Ovary (tissue), 9 donors: Measurements from ENCODE around the gene SERP2. TPM values are rescaled to one million over a fixed set of nuclear protein-coding genes. Genes with fewer than 3 reads are reported as not detected.

ENCODE experiments used
- DNase-seq, 5 donors: peaks; one replicate each; pipeline ENCODE4 v3.0.0-alpha.2; 2019 to 2020
- H3K27ac ChIP-seq, 2 donors: fragments of 200-600 bp; one replicate each; pipeline versions ENCODE4 v1.5.1 to v1.8.0; 2019 to 2022
- H3K27me3 ChIP-seq: fragments of 200-600 bp; one replicate; pipeline ENCODE4 v1.8.0; 2022
- H3K36me3 ChIP-seq: fragments of 200-600 bp; sonication (generic); one replicate; pipeline ENCODE4 v1.5.1; 2019
- H3K4me1 ChIP-seq: one replicate; pipeline ENCODE4 v1.8.1; 2013; ENCODE audit warnings: mild to moderate bottlenecking, moderate library complexity; ENCODE audit not compliant: insufficient read depth
- H3K4me3 ChIP-seq: fragments of 200-600 bp; sonication (generic); one replicate; pipeline ENCODE4 v1.5.1; 2017
- H3K9me3 ChIP-seq, 2 donors: fragments of 200-600 bp in 1 of 2; sonication (generic) in 1 of 2; one replicate each; pipeline versions ENCODE4 v1.5.1 to v1.8.1; 2013 to 2019; ENCODE audit warnings: mild to moderate bottlenecking in 1 of 2, moderate library complexity in 1 of 2
- CTCF ChIP-seq, 3 donors: fragments of 450-650 bp in 2 of 3; fragments of 200-600 bp in 1 of 3; IDR thresholded peaks; one replicate each; pipeline versions ENCODE4 v1.5.1 to v1.8.0; 2016 to 2022; ENCODE audit warnings: antibody characterized with exemption in 3 of 3, mild to moderate bottlenecking in 1 of 3
- EP300 ChIP-seq: sonication (generic); formaldehyde crosslinking; IDR thresholded peaks from one replicate; pipeline ENCODE4 v1.6.1; 2017; ENCODE audit warnings: antibody characterized with exemption
- POLR2A ChIP-seq: fragments of 450-650 bp; IDR thresholded peaks from one replicate; pipeline ENCODE4 v1.6.1; 2017; ENCODE audit warnings: antibody characterized with exemption, mild to moderate bottlenecking, moderate library complexity
- WGBS, 3 donors: extraction: QIAGEN DNeasy Blood & Tissue Kit in 1 of 3; methylation state at CpG; one replicate each; pipeline versions ENCODE4 v1.1.5 to v1.1.7; 2013 to 2017; 5-methylcytosine and 5-hydroxymethylcytosine counted together
- intact Hi-C, 4 donors: fragments of 100-400 bp; cut with DNase I; formaldehyde crosslinking; loops; one replicate each; pipeline versions ENCODE4 v1.11.0 to v1.15.1; 2022 to 2023
- polyA plus RNA-seq, 2 donors: library from polyadenylated mRNA; stranded (reverse); fragments of 200-250 nt in 1 of 2; fragments of 350-450 nt in 1 of 2; fragmentation: Illumina TruSeq in 1 of 2; extraction: RNeasy Lipid Tissue Mini Kit (QIAGEN cat#74804) in 1 of 2; gene quantifications; one replicate each; pipeline ENCODE4 v1.2.3, GENCODE V29; 2013 to 2014
- total RNA-seq, 7 donors: library from RNA; depleted of rRNA in 2 of 7; stranded (reverse); fragments of >200 nt in 2 of 7; fragmentation: NEBNext Ultra II Directional in 3 of 7; extraction: Animal tissue kit (Norgen Biotek cat#: 25700) in 3 of 7; gene quantifications; one replicate each; pipeline versions ENCODE4 v1.1.0 to v1.2.4, GENCODE V29; 2016 to 2023
- donor health status: DM: no; HTN: no; CAD: no; lungs with moderate emphysema.
- donor health status: DM: no; HTN: no; CAD: no.
- donor health status: Bipolar disorder and iron deficiency.
- donor health status: DM: yes; HTN: yes; CAD: no.
- donor health status: DM: no; HTN: no; CAD: no.
- donor health status: DM: yes; HTN: yes; CAD: no.

The SERP2 gene
- total and polyA plus RNA-seq, 9 donors = 8.3 to 14.9 (median 10.8) TPM

- H3K9me3 ChIP-seq = no peaks in the 10 kb centered on the region
- no peak overlapping the region for H3K27ac ChIP-seq
- no peaks in the 10 kb centered on the region for H3K4me1 ChIP-seq
- H3K4me3 ChIP-seq = no peak overlapping the region
- WGBS, 3 donors = 50 to 62% (median 55%) methylated on average over 11 of the region's 11 CpGs
- DNase-seq = no peak
- no peak for TF ChIP-seq EP300
- no peak for TF ChIP-seq POLR2A
- H3K27me3 ChIP-seq = no peaks in the 10 kb centered on the region
- intact Hi-C loops = no loop called here
- no peaks in the 10 kb centered on the region for H3K36me3 ChIP-seq
These were observed 11.1 kb upstream of the SERP2 start for GRCh38 chr13:44362394-44363040.

DNA sequence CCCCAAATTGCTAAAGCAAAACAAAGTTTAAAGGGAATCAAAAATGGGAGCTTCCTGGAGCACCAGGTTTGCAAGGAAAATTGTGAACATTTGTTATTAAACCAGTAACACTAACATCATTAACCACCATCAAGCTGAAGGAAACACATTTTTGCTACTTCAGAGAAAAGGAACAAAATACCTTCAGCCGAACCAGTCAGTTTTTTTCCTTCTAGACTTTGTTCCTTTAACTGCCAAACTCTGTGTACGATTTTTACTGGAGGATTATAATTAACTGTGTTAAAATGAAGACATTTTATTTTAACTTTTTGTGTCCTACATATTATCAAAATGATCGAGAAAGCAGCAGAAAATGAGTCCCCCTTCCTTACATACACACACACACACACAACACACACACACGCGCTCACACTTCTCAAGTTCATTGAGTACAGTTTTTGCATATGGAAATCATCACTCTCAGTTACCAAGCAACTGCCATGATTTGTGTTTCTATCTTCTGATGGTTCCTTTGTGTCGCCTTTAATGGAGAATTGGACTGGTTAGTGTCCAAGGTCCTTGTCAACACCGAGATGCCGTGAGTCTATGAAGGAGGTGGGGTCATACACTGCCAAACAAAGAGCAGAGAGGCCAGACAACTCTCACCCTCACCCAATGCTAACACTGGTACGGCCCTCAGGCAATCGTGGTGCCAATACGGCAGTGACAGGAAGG is 9.8 kb upstream of the SERP2 start:
- Histone ChIP-seq H3K4me3 (no peak overlapping the region), H3K27me3 (no peaks in the 10 kb centered on the region), H3K4me1 (no peaks in the 10 kb centered on the region), H3K27ac (no peak overlapping the region), H3K9me3 (no peaks in the 10 kb centered on the region), H3K36me3 (no peaks in the 10 kb centered on the region)
- DNase-seq = no peak
- TF ChIP-seq EP300 = no peak
- no peak for TF ChIP-seq POLR2A
- no peak for TF ChIP-seq CTCF (IDR thresholded peaks at IDR 0.05)
- 75 to 80% (median 76%) methylated on average over 11 of the region's 11 CpGs for WGBS, 3 donors
- intact Hi-C loops = no loop called here

GRCh38 chr13:44364345-44365000 is 9.2 kb upstream of the SERP2 start:
- WGBS, 3 donors = 82 to 90% (median 84%) methylated on average over 6 of the region's 6 CpGs
- DNase-seq = no peak
- Histone ChIP-seq H3K4me1 (no peaks in the 10 kb centered on the region), H3K36me3 (no peaks in the 10 kb centered on the region), H3K4me3 (no peak overlapping the region), H3K27ac (no peak overlapping the region), H3K9me3 (no peaks in the 10 kb centered on the region), H3K27me3 (no peaks in the 10 kb centered on the region)
- TF ChIP-seq CTCF (IDR thresholded peaks at IDR 0.05) (no peak), EP300 (no peak), POLR2A (no peak)
- intact Hi-C loops = no loop called here

- WGBS, 3 donors = 86 to 93% (median 87%) methylated on average over 3 of the region's 3 CpGs
- Histone ChIP-seq H3K36me3 (no peaks in the 10 kb centered on the region), H3K27ac (no peak overlapping the region), H3K27me3 (no peaks in the 10 kb centered on the region), H3K4me3 (no peak overlapping the region), H3K9me3 (no peaks in the 10 kb centered on the region), H3K4me1 (no peaks in the 10 kb centered on the region)
- DNase-seq = no peak
- intact Hi-C loops = no loop called here
- TF ChIP-seq CTCF (IDR thresholded peaks at IDR 0.05) = no peak
- TF ChIP-seq EP300 = no peak
- no peak for TF ChIP-seq POLR2A
These were observed 8.6 kb upstream of the SERP2 start for GRCh38 chr13:44365008-44365407.

DNA sequence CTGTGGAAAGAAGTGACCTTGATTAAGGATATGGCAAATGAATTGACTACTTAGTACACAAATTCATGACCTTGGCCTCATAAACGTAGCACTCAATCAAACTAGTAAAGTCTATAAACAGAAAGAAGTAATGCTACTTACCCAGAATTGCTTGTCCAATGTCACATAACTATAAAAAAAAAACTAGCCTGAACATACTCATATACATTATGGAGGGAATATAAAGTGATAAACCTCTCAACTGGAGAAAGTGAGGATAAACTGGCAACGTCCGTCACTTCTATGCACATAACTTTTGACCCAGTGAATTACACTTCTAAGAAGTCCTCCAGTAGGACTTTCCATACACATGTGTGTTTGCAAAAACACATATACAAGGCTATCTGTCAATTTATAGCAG is 7.7 kb upstream of the SERP2 start:
- no peak for TF ChIP-seq EP300
- TF ChIP-seq POLR2A = no peak
- no peak for TF ChIP-seq CTCF (IDR thresholded peaks at IDR 0.05)
- DNase-seq = no peak
- no peak overlapping the region for H3K4me3 ChIP-seq
- H3K27me3 ChIP-seq = no peaks in the 10 kb centered on the region
- H3K27ac ChIP-seq = no peak overlapping the region
- no peaks in the 10 kb centered on the region for H3K36me3 ChIP-seq
- WGBS, 3 donors = 61 to 81% (median 74%) methylated on average over 3 of the region's 3 CpGs
- intact Hi-C loops = no loop called here
- H3K9me3 ChIP-seq = no peaks in the 10 kb centered on the region
- H3K4me1 ChIP-seq = no peaks in the 10 kb centered on the region
